Left lobe of liver (tissue), 2 donors: ENCODE data around the gene C3orf18. TPM values are rescaled to one million over a fixed set of nuclear protein-coding genes. Genes with fewer than 3 reads are reported as not detected.

Experiments
- ATAC-seq: fragments of 200-7000 bp; cut with Tn5 transposase; one replicate; pipeline ENCODE4 v1.9.1; 2020; ENCODE audit warnings: mild to moderate bottlenecking, moderate library complexity
- DNase-seq: peaks from one replicate; pipeline ENCODE4 v3.0.0-alpha.2; 2020; ENCODE audit warnings: low spot score
- total RNA-seq: library from RNA; stranded (reverse); gene quantifications from one replicate; pipeline ENCODE4 v1.2.1, GENCODE V29; 2021
- donor health status: DM: no; HTN: no; CAD: no; lungs with moderate emphysema.
- donor health status: DM: no; HTN: yes; CAD: no.

The C3orf18 gene
- total RNA-seq, 1 donor from 2014 or later: 3.0 TPM

DNA sequence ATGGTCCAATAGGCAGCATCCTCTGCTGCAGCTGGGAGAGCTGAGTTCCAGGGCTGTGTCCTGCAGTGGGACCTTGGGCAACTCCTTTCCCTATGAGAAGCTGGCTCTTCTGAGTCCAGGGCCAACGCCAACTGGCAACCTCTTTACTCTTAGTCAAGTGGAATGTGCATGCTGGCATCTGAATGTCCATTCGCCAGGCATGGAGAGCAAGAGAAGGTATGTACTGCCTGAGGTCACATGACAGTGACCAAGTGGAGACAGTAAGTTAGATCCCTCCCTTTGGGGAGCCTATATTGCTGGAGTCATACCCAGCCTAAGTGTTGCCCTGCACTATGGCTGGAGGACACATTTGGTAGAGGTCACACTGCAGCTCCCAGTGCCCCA is 13.9 kb upstream of the C3orf18 start:
- peak; percentile 30 for ATAC-seq
- no peak for DNase-seq

DNA sequence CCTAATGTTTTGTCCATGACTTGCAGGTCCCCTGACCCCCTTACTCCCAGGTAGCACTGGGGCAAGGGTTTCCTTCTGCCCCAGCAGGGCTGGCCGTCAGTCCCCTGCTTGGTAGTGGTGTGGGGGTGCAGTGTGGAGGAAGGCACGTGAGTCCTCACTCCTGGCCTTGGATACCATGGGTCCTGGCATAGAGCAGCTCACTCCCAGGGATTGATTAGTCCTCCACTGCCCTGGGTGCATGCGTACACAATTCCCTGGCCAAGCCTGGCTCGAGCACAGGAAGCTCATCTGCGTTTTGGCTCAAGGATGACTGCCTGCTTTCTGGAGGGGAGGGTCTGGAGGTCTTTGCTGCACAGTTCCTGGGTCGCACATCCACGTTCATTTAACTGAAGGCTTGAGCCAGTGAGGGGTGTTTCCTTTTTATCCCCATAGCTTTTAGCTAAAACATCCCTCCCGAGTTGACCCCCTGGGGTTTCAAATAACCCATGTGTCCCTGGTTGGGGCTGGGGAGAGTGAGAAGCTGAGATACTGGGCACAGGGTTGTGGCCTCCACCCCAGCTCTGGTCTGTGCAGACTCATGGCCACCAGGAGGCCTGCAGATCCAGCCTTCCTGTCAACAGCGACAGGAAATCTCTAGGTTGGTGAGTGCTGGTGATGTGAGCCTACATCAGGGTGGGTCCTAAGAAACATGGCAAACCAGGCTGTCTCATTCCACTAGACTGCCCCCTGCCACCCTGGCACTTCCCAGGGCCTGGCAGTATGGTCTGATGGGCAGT is 13.3 kb upstream of the C3orf18 start:
- DNase-seq (peak; percentile 90), ATAC-seq (peak; percentile 72)

DNA sequence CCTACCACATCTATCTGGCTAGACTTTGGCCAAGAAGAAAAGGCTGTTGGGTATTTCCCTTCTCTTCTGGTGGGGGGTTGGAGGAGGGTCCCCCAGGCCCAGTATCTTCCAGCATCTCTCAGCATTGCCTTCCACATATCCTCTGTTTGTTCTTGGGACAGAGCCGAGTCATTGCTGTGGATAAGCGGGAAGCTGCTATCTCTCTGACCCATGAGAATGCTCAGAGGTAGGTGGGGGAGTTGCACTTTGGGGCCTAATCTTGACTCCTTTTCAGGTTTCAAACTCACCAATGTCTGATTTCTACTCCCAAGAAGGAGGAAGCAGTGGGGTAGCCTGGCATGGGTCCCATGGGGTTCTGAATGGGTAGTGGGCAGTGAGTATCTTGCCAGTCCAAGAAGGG is 9.8 kb upstream of the C3orf18 start:
- ATAC-seq (no peak), DNase-seq (no peak)

DNA sequence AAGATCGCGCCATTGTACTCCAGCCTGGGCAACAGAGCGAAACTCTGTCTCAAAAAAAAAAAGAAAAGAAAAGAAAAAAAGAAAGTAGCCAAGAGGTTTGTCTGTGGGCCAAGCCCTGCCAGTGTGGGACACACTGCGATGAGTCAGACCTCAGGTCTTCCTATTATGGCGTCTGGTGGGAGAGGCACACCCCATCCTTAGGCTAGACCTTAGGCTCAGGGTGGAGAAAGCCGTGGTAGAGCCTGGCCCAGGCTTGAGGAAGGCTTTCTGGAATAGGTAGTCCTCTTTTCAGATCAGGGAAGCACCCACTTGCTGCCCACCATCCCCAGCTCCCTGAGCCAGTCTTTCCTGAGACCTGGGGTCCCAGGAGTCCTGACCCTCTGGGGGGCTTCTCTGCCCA is 7.8 kb upstream of the C3orf18 start:
- no peak for DNase-seq

DNA sequence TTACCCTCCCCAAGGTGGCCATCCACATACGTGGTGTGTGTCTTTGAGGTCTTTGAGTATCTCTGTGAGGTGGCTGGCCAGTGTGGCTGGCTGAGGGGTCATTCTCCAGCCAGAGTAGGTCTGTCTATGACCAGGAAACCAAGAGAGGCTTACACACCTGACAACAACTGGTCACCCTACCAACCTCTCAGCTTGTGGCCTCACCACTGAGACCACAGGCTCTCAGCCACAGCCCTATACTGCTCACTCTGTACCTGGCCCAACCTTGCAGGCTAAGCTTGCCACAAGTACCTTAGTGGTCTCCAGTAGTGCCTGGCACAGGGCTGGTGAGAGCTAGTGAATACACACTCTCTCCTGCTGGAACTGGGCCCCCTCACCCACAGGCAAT is 6.9 kb upstream of the C3orf18 start:
- DNase-seq (no peak), ATAC-seq (no peak)

More for the DNA sequence above, 7.8 kb upstream of the C3orf18 start:
- no peak for ATAC-seq

DNA sequence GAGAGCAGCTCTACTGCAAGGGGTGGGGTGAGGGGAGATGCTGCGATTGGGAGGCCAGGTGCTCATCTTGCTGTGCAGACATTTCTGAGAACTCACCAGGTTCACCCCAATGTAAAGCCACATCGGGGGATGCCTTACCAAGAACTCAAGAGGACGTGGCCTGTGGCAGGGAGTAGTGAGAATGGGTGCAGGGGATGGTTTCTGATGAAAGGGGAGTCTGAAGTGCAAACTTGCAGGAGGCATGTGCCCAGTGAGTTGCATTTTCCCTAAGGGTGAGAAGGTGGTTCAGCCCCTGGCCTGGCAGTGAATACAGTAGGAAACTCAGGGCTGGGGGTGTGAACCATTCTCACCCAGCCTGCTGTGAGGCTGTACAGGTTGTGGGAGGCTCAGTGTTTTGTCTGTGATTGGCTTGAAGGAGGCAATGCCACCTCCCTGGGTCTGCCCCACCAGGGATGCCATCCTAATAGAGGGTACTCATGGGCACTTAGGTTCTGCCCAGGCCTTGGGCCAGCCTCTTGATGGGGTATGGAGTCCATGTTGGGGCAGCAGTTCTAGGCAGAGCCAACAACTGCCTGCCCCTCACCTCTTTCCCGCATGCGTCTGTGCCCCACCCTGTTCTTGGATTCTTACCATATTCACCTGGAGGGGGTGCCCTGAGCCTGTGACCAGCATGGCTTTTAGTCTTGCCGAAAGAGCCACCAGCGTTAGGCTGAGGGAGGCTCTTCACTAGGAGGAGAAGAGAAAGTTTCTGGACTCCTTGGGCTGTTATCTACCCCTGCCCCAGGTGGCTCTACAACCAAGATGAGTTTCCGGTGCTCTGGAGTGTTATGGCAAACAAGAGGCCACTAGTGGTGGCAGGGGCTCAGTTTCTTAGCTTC is 6.3 kb upstream of the C3orf18 start:
- no peak for ATAC-seq
- DNase-seq: no peak

DNA sequence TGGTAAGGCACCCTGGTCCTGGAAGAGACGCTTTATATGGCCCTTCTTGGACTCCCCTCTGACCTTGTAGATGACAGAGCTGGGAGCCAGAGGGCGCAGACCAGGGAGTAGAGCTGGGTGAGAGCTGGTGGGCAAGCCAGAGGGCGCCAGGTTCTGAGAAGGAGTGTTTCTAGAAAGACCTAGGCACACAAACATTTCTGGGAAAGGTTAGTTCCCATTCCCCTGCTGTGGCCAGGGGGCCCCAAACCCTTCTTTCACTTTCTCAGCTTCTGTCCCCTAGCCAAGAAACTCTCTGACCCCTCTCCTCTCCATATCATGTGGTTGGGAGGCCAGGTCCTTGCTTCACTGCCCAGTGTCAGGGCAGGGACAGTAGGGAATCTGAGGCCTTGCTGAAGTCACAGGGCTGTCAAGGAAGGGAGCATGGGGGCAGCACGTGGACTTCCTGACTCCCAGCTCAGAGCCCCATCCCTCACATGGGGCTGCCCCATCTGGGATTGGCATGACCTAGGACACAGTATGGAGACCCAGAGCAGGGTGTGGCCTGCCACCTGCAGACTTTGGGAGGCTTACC is 5.3 kb upstream of the C3orf18 start:
- DNase-seq (no peak), ATAC-seq (no peak)

DNA sequence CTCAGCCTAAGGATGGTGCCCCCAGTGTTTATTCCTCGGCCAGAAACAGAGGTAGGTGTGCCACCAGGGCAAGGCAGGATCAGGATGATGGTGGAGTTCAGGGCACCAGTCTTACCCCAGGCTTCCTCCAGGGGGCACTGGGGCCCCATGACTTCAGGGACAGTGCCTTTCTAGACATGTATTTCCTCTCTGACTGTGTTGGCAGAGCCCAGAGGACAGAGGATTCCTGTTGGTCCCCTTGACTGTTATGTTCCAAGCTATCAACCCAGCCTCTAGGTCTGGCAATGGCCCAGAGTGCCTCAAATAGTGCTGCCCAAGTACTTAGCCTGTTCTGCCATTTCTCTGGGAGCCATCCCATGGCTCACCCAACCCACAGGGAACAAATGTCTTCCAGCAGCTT is 4.6 kb upstream of the C3orf18 start:
- DNase-seq (peak; percentile 84), ATAC-seq (peak; percentile 66)

DNA sequence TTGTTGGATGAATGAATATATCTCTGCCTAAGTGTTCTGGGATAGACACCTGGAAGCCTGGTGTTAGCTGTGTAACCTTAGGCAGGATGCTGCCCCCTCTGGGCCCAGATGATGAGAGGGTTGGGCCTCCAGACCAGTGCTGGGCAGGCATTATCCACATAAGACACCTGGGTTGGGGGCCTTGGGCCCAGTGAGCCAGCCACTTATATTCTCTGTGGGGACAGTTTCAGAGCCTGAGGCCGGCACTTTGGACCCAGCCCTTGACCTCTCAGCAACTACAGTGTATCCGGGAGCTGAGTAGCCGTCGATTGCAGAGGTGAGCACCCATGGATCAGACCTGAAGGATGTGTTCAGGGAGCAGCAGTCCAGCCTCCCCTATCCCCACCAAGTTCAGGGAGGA is 3.9 kb upstream of the C3orf18 start:
- DNase-seq (no peak), ATAC-seq (no peak)

DNA sequence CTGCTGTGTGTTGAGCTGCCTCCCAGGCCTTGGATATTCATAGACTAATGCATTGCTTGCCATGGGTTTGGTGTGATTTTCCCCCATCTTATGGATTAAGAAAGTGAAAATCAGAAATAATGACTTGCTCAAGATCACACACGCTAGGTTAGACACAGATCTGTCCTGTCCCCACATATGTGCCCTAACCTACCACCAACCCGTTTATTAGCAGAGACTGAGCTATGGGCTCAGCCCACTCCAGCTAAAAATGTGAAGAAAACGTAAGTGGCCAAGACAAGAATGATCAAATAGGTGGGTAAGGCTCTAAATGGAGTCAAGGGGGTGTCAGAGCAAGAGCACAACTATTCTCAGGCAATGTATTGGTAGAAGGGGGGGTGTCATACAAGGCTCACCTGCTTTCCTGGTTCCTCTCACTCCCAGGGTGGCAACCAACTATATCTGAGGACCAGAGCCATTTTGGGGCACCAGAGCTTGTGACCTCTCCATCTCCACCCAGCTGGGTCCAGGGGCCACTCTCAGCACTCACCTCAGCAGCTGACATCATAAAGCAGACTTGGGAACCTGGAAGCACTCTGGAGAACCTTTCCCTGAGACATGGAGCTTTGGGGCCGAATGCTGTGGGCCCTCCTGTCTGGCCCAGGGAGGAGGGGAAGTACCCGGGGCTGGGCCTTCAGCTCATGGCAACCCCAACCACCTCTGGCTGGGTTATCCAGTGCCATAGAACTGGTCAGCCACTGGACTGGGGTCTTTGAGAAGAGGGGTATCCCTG is 3.1 kb upstream of the C3orf18 start:
- DNase-seq: no peak

DNA sequence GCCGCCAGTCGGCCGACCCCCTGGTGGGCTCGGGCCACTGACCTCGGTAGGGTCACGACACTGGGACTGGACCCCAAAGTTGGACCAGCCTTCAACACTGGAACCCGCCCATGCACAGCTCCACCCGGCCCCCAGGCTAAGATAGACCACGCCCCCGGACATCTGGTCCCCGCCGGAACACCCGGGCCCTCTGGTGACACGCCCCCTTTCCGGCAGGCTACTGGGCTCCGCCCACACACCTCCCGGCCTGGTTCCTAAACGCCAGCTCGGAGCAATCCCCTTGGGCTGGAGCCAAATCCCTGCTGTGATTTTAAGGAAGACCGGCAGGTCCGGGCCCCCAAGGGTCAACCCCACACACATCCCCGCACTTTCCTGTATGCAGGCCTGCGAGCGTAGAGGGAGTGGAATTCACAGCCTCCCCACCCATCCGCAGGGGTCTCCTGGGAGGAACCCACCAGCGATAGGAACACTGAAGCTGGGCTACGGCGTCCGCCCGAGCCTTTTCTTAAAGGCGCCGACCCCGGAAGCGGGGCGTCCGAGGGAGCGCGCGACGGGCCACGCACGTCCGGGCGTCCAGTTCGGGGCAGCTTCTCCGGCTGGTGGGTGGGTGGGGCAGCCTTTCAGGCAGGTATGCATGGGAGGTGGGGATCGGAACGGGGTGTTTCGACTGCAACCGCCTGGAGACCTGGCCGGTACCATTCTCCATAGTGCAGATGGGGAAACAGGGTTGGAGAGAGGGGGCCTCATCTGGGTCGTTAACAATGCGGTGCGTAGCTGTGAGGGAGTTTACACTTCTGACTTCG is 1.6 kb upstream of the C3orf18 start, which contains the start of gene HEMK1:
HEMK1 (plus strand) TSS at position 576 of the 803 bp plus-strand sequence. CDS start 1,583 bp downstream, outside the sequence.
- peak; percentile 98 for DNase-seq
- ATAC-seq: peak; percentile 87

More for the DNA sequence above, 3.1 kb upstream of the C3orf18 start:
- ATAC-seq: no peak

DNA sequence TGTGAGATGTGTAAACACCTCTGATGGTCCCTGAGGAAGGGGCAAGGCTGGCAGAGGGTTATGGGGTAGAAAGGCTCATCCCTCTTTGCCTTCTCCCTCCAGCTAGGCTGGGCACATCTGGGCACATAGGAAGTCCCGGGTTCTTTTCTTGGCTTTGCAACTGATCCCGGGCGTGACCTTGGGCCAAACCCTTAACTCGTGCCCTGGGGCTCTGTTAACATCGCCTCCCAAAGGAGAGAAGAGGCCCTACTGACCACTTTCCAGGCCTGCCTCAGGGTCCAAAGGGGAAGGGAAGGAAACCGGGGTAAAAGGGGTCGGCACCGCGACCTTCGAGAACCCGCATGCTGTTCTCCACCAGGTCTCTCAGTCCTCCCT is 549 bp downstream of the C3orf18 start:
- DNase-seq: no peak
- ATAC-seq: no peak

DNA sequence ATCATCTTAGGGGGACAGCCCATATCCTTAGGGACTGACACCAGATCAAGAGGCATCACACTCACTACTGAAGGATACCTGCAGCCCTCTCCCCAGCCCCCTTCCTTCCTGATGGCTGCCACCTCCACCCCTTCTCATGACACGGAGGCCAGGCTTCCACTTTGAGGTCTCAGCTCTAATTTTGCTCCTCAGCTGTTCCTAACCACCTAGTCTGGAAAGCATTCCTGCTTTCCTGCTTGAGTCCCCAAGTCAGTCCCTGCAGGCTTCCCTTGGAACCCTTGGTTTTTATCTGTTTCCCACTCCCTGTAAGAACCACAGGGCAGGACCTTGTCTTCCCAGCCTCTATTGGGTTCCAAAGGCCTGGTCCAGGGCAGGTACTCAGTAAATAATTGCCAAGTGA is 3.2 kb downstream of the C3orf18 start:
- DNase-seq (no peak), ATAC-seq (no peak)

DNA sequence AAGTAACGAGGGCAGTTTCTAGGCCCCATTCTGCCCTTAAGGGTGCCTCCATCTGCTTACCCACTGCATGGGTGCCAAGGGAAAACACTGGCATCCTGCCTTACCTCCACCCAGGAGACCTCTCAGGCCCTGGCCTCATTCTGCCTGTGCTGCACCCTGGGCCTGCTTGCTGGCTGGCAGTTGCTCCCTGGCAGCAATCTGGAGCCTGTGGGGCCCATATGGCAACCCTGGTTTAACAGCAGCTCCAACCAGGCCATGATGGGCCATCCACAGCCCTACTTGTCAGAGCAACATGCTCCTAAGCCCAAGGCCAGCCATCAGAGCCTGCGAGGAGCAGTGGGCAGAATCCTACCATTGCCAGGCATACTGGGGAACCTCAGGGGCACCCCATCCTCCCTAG is 3.7 kb downstream of the C3orf18 start:
- no peak for ATAC-seq
- no peak for DNase-seq

DNA sequence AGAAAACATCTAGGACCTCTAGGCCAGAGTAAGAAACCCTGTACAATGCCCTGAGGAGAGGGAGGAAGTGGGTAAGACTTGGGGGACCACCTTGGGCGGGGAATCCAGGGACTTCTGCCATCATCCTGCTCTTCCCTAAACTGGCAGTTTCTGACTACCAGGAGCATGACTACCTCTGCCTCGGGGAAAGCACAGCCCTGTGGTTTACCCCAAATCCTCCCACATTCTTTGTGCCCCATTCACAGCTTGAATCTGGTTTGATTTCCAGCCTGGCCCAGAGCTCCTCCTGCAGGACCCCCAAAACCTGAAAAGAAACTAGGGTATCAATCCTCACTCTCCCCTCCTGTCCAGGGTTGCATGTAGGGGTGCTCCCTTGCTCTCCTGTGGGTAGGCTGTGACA is 4.7 kb downstream of the C3orf18 start:
- DNase-seq: no peak
- ATAC-seq: no peak

DNA sequence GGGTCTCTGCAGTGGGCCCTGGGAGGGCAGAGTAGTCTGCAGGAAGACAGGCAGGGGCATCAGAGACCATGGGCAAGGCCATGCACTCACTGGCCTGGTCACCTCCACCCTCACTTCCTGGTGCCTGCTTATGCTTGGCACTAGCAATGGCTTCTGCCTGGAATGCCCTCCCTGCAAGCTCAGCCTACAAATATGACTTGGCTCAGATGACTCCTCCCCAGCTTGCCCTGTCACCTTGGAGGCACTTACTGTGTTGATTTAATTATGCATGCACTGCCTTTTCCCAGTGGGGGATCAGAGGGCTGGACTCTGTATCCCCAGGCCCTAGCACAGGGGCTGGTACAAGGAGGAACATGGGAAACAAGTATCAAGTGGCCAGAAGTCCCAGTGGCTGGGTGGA is 7.8 kb downstream of the C3orf18 start:
- DNase-seq (no peak), ATAC-seq (no peak)

DNA sequence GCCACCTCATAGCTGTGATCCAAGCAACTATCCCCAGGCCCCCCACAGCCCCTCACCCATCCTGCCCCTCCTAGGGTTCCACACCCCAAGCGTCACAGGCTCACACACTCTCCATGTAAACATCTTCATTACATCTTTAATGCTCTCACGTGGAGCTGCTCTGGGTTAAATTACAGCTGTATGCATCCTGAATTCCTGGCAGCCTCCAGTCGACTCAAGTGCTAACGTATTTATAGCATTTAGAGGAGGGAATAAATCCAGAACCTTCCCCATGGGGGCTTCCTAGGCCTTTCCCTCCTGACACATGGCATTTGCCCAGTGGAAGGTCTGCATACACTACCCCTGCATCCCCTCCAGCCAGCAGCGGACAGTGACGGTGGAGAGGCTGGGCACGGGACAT is 9.6 kb downstream of the C3orf18 start:
- no peak for DNase-seq
- ATAC-seq: no peak

DNA sequence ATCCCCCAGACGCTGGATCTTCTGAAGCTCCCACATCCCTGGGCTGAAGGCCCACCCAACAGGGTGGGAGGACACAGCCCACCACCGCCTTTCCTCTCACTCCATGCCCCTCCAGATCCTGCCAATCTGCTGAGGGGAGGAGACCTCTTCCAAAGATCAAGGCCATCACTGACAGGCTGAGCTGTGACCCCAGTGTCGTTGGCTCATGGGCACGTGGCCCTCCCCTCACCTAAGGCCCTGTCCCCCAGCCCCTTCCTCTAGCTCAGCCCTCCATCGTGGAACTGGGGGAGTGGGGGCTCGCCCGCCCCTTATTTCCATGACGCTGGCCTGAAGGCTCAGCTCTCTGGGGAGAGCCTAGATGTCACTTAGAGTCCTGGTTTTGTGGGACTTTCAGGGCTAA is 10.4 kb downstream of the C3orf18 start:
- no peak for ATAC-seq
- DNase-seq: no peak

DNA sequence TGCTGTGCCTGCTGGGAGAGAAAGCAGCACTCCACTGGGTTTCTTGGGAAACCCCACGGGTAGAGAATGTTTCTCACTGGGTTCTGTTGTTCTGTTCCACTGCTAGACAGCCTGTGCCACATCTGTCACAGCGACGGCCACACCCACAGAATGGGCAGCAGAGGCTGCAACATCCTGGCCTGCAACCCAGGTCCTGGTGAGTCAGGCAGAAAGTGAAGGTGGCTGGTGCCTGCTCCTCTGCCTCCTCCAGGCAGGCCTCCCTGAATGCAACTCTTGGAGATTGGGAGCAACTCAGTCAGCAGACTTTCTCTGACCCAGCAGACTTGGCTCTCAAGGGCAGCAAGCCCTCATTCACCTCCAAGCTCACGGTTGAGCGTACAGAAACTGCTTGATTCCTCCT is 13.0 kb downstream of the C3orf18 start:
- no peak for ATAC-seq

DNA sequence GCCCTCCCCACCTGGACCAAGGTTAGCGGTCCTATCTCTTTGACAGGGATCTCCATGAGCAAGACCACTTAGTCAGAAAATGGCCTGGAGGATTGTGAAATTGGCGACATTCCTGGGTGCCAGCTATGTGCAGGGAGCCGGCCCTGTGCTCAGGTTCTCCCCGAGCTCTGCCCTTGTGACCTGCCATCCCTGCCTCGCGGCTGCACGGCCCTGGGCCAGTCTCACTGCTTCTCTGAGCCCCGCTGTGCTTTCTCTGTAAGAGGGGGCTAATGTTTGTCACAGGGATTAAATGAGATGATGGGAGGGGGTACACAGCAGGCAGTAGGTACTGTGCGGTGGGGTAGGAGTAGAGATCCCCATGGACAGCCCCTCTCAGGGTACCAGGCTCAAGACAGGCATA is 14.9 kb downstream of the C3orf18 start:
- DNase-seq (no peak), ATAC-seq (no peak)

More for the DNA sequence above, 13.0 kb downstream of the C3orf18 start:
- DNase-seq: no peak
